Caco-2 (cell line): ENCODE measurements around the gene FOXP1. TPM values are rescaled to one million over a fixed set of nuclear protein-coding genes. Genes with fewer than 3 reads are reported as not detected.

ENCODE experiments used
- BruUV-seq: library from RNA; stranded (reverse); fragments of 400-500 nt; replicated peaks from 2 replicates; lab custom pipeline; 2021; lab: Mats Ljungman, UMichigan
- CTCF ChIA-PET: fragments of 300-600 bp; sonication (Branson Sonifier 250); formaldehyde crosslinking; loops from one replicate; lab custom pipeline; 2022; ENCODE audit warnings: antibody characterized with exemption; lab: Charles Lee
- POLR2A ChIA-PET: fragments of 300-600 bp; sonication (Branson Sonifier 250); formaldehyde crosslinking; loops from one replicate; lab custom pipeline; 2022; ENCODE audit warnings: antibody characterized with exemption; lab: Charles Lee
- DNase-seq, 2 experiments: peaks; one replicate each; pipeline versions ENCODE4 v3.0.0 to v3.0.0-alpha.2; 2020 to 2022
- H3K27me3 ChIP-seq: replicated peaks from 2 replicates; pipeline ENCODE4 v1.6.0; 2011; ENCODE audit warnings: low read length; ENCODE audit not compliant: control insufficient read depth, insufficient read depth
- H3K36me3 ChIP-seq: 2 replicates; pipeline ENCODE4 v1.5.1; 2011; ENCODE audit warnings: low read length; ENCODE audit not compliant: control insufficient read depth, insufficient read depth
- H3K4me1 ChIP-seq: fragments of 250-450 bp; sonication (Bioruptor Pico); 2 replicates; pipeline ENCODE4 v1.5.1; 2020; ENCODE audit warnings: mild to moderate bottlenecking
- H3K4me3 ChIP-seq: 2 replicates; pipeline ENCODE4 v1.5.1; 2011; ENCODE audit warnings: low read depth, mild to moderate bottlenecking, control low read depth, low read length
- H3K9me3 ChIP-seq: fragments of 250-450 bp; sonication (Bioruptor Pico); 2 replicates; pipeline ENCODE4 v1.5.1; 2020; ENCODE audit warnings: mild to moderate bottlenecking, moderate library complexity
- H3K27ac Mint-ChIP-seq: one replicate; pipeline ENCODE4 v1.8.0; 2022; ENCODE audit warnings: mixed read lengths; ENCODE audit not compliant: unreplicated experiment
- H3K27me3 Mint-ChIP-seq: one replicate; pipeline ENCODE4 v1.8.0; 2022; ENCODE audit warnings: mixed read lengths; ENCODE audit not compliant: insufficient read depth, unreplicated experiment
- H3K36me3 Mint-ChIP-seq: one replicate; pipeline ENCODE4 v1.8.0; 2022; ENCODE audit warnings: mild to moderate bottlenecking, mixed read lengths; ENCODE audit not compliant: insufficient read depth, unreplicated experiment
- H3K4me1 Mint-ChIP-seq: one replicate; pipeline ENCODE4 v1.8.0; 2022; ENCODE audit warnings: low read depth, mixed read lengths; ENCODE audit not compliant: unreplicated experiment
- H3K4me3 Mint-ChIP-seq: one replicate; pipeline ENCODE4 v1.8.0; 2022; ENCODE audit warnings: mild to moderate bottlenecking, moderate library complexity, mixed read lengths; ENCODE audit not compliant: unreplicated experiment
- H3K9me3 Mint-ChIP-seq: one replicate; pipeline ENCODE4 v1.8.0; 2022; ENCODE audit warnings: mixed read lengths; ENCODE audit not compliant: unreplicated experiment
- CTCF ChIP-seq, 2 experiments: fragments of 200-600 bp in 1 of 2; IDR thresholded peaks; 1 replicate in 1 of 2; 2 replicates in 1 of 2; pipeline versions ENCODE4 v1.5.1 to v1.8.0; 2011 to 2022; ENCODE audit warnings: antibody characterized with exemption in 1 of 2, control low read depth in 1 of 2, inconsistent platforms in 1 of 2, low read depth in 1 of 2, low read length in 1 of 2, mild to moderate bottlenecking in 1 of 2, moderate library complexity in 1 of 2; ENCODE audit not compliant: insufficient read depth in 1 of 2, severe bottlenecking in 1 of 2, unreplicated experiment in 1 of 2
- intact Hi-C: fragments of 100-400 bp; cut with micrococcal nuclease; formaldehyde crosslinking; loops from one replicate; pipeline ENCODE4 v1.10.0; 2022; ENCODE audit not compliant: unreplicated experiment
- total RNA-seq: library from RNA; stranded (reverse); gene quantifications from 2 replicates; pipeline ENCODE4 v1.2.3, GENCODE V29; 2022

Gene FOXP1
- total RNA-seq, 1 experiment from 2014 or later = 131 TPM

GRCh38 chr3:71067977-71068654, 515.4 kb downstream of the FOXP1 start:
- intact Hi-C loops = loop anchor here (5.0 kb wide), 1 partner anchor 234 kb away; no protein-coding TSS in a partner anchor
- Mint-ChIP-seq H3K27ac (no peak overlapping the region), H3K27me3 (no peaks in the 10 kb centered on the region), H3K4me3 (no peak overlapping the region), H3K4me1 (peaks cover 37% of the 10 kb centered on the region), H3K9me3 (no peaks in the 10 kb centered on the region), H3K36me3 (peaks cover 13% of the 10 kb centered on the region)
- CTCF ChIA-PET = no interaction called here
- DNase-seq = no peak
- H3K27me3 ChIP-seq = no peaks in the 10 kb centered on the region
- no peaks in the 10 kb centered on the region for H3K9me3 ChIP-seq
- H3K4me3 ChIP-seq = no peak overlapping the region
- H3K36me3 ChIP-seq = 0 out of 2 replicates have a peak, but pooled peaks cover 2% of the 10 kb centered on the region
- BruUV-seq = no TSS peak
- POLR2A ChIA-PET = no interaction called here
- peaks cover 53% of the 10 kb centered on the region for H3K4me1 ChIP-seq
- no peak for TF ChIP-seq CTCF (IDR thresholded peaks at IDR 0.05; ENCODE audit: insufficient read depth in 1 of 2, low read depth in 1 of 2, low read length in 1 of 2, severe bottlenecking in 1 of 2, unreplicated experiment in 1 of 2)

GRCh38 chr3:71066849-71067261, 516.7 kb downstream of the FOXP1 start:
- intact Hi-C loops = loop anchor here (5.0 kb wide), 1 partner anchor 235 kb away; no protein-coding TSS in a partner anchor
- no peak overlapping the region for H3K4me3 ChIP-seq

GRCh38 chr3:71066356-71066755, 517.2 kb downstream of the FOXP1 start:
- ChIA-PET POLR2A (no interaction called here), CTCF (no interaction called here)
- Histone ChIP-seq H3K4me3 (peak overlapping the region; percentile 4; the same call in 1 of the 2 replicates), H3K9me3 (no peaks in the 10 kb centered on the region), H3K4me1 (peaks cover 54% of the 10 kb centered on the region), H3K27me3 (no peaks in the 10 kb centered on the region), H3K36me3 (0 out of 2 replicates have a peak, but pooled peaks cover 2% of the 10 kb centered on the region)
- Mint-ChIP-seq H3K36me3 (peaks cover 14% of the 10 kb centered on the region), H3K27me3 (no peaks in the 10 kb centered on the region), H3K9me3 (no peaks in the 10 kb centered on the region), H3K4me1 (peaks cover 43% of the 10 kb centered on the region), H3K4me3 (no peak overlapping the region), H3K27ac (no peak overlapping the region)
- no peak for DNase-seq
- intact Hi-C loops = loop anchor here (5.0 kb wide), 1 partner anchor 236 kb away; no protein-coding TSS in a partner anchor
- BruUV-seq = no TSS peak
- TF ChIP-seq CTCF (IDR thresholded peaks at IDR 0.05; ENCODE audit: insufficient read depth in 1 of 2, low read depth in 1 of 2, low read length in 1 of 2, severe bottlenecking in 1 of 2, unreplicated experiment in 1 of 2) = no peak

More at GRCh38 chr3:71066849-71067261, 516.7 kb downstream of the FOXP1 start:
- H3K36me3 ChIP-seq = 0 out of 2 replicates have a peak, but pooled peaks cover 2% of the 10 kb centered on the region
- no peaks in the 10 kb centered on the region for H3K9me3 ChIP-seq
- Mint-ChIP-seq H3K4me1 (peaks cover 41% of the 10 kb centered on the region), H3K27me3 (no peaks in the 10 kb centered on the region), H3K4me3 (no peak overlapping the region), H3K9me3 (no peaks in the 10 kb centered on the region), H3K36me3 (peaks cover 13% of the 10 kb centered on the region), H3K27ac (no peak overlapping the region)
- H3K27me3 ChIP-seq = no peaks in the 10 kb centered on the region
- DNase-seq = no peak
- BruUV-seq = no TSS peak
- ChIA-PET POLR2A (no interaction called here), CTCF (no interaction called here)
- no peak for TF ChIP-seq CTCF (IDR thresholded peaks at IDR 0.05; ENCODE audit: insufficient read depth in 1 of 2, low read depth in 1 of 2, low read length in 1 of 2, severe bottlenecking in 1 of 2, unreplicated experiment in 1 of 2)
- H3K4me1 ChIP-seq = peaks cover 53% of the 10 kb centered on the region
